ENCODE results near the gene PNMA8C. TPM values are rescaled to one million over a fixed set of nuclear protein-coding genes. Genes with fewer than 3 reads are reported as not detected.
"Not testable (repeated sequence)": the region's sequence is repeated elsewhere in the genome, so short reads cannot be mapped to it uniquely, and the experiment has no call there.

Gene PNMA8C
- total RNA-seq, 2 donors from 2014 or later, result 0.08 TPM; not detected in 1

- DNase-seq, result no peak
- TF ChIP-seq CTCF (IDR thresholded peaks at IDR 0.05), result no peak
- H3K36me3 ChIP-seq, result no peaks in the 10 kb centered on the region
- H3K27ac ChIP-seq, result no peak overlapping the region
- intact Hi-C loops (cut with DNase I), result no loop called here
- H3K9ac ChIP-seq (ENCODE audit: low read depth in 2 of 2, low read length in 2 of 2), result no peak overlapping the region
- H3K4me3 ChIP-seq, result no peak overlapping the region
- no peaks in the 10 kb centered on the region for H3K9me3 ChIP-seq
- H3K27me3 ChIP-seq, result no peaks in the 10 kb centered on the region
- no peaks in the 10 kb centered on the region for H3K4me1 ChIP-seq
Observed at GRCh38 chr19:46447006-46447405, 18.3 kb upstream of the PNMA8C start.

GRCh38 chr19:46446021-46446420 is 17.3 kb upstream of the PNMA8C start:
- no peak for TF ChIP-seq CTCF (IDR thresholded peaks at IDR 0.05)
- Histone ChIP-seq H3K27me3 (no peaks in the 10 kb centered on the region), H3K36me3 (no peaks in the 10 kb centered on the region), H3K27ac (no peak overlapping the region), H3K4me3 (no peak overlapping the region), H3K4me1 (no peaks in the 10 kb centered on the region), H3K9ac (ENCODE audit: low read depth in 2 of 2, low read length in 2 of 2) (no peak overlapping the region), H3K9me3 (no peaks in the 10 kb centered on the region)
- no peak for DNase-seq
- intact Hi-C loops (cut with DNase I), result no loop called here

- H3K4me3 ChIP-seq, result no peak overlapping the region
- no peaks in the 10 kb centered on the region for H3K27me3 ChIP-seq
- H3K9me3 ChIP-seq, result no peaks in the 10 kb centered on the region
- H3K4me1 ChIP-seq, result no peaks in the 10 kb centered on the region
- no peaks in the 10 kb centered on the region for H3K36me3 ChIP-seq
- H3K27ac ChIP-seq, result no peak overlapping the region
- DNase-seq, result no peak
- TF ChIP-seq CTCF (IDR thresholded peaks at IDR 0.05), result no peak
- no peak overlapping the region for H3K9ac ChIP-seq (ENCODE audit: low read depth in 2 of 2, low read length in 2 of 2)
- intact Hi-C loops (cut with DNase I), result no loop called here
Observed at GRCh38 chr19:46442808-46443450, 14.2 kb upstream of the PNMA8C start.

- no peak overlapping the region for H3K4me3 ChIP-seq
- H3K27me3 ChIP-seq, result no peaks in the 10 kb centered on the region
- no peaks in the 10 kb centered on the region for H3K9me3 ChIP-seq
- H3K36me3 ChIP-seq, result no peaks in the 10 kb centered on the region
- H3K27ac ChIP-seq, result no peak overlapping the region
- H3K4me1 ChIP-seq, result no peaks in the 10 kb centered on the region
- DNase-seq, result no peak
- TF ChIP-seq CTCF (IDR thresholded peaks at IDR 0.05), result no peak
- no peak overlapping the region for H3K9ac ChIP-seq (ENCODE audit: low read depth in 2 of 2, low read length in 2 of 2)
- intact Hi-C loops (cut with DNase I), result no loop called here
Observed at GRCh38 chr19:46441866-46442265, 13.1 kb upstream of the PNMA8C start.

- H3K27me3 ChIP-seq; intact Hi-C loops (cut with DNase I); H3K9ac ChIP-seq (ENCODE audit: low read depth in 2 of 2, low read length in 2 of 2): not testable (repeated sequence)
Observed at GRCh38 chr19:46435689-46436088, 7.0 kb upstream of the PNMA8C start.

GRCh38 chr19:46435009-46435408 is 6.3 kb upstream of the PNMA8C start:
- Histone ChIP-seq H3K9ac (ENCODE audit: low read depth in 2 of 2, low read length in 2 of 2) (no peak overlapping the region), H3K36me3 (no peaks in the 10 kb centered on the region), H3K27me3 (no peaks in the 10 kb centered on the region), H3K9me3 (no peaks in the 10 kb centered on the region), H3K4me3 (no peak overlapping the region), H3K27ac (no peak overlapping the region), H3K4me1 (no peaks in the 10 kb centered on the region)
- no peak for TF ChIP-seq CTCF (IDR thresholded peaks at IDR 0.05)
- DNase-seq, result no peak
- intact Hi-C loops (cut with DNase I), result no loop called here

More at GRCh38 chr19:46435689-46436088, 7.0 kb upstream of the PNMA8C start:
- H3K36me3 ChIP-seq, H3K4me1 ChIP-seq, H3K27ac ChIP-seq, DNase-seq, H3K9me3 ChIP-seq, H3K4me3 ChIP-seq: not testable (repeated sequence)

- intact Hi-C loops (cut with DNase I); H3K27ac ChIP-seq; H3K4me3 ChIP-seq; H3K9ac ChIP-seq (ENCODE audit: low read depth in 2 of 2, low read length in 2 of 2); DNase-seq; H3K36me3 ChIP-seq; H3K27me3 ChIP-seq; H3K9me3 ChIP-seq; H3K4me1 ChIP-seq: not testable (repeated sequence)
Observed at GRCh38 chr19:46433470-46433869, 4.7 kb upstream of the PNMA8C start.
